A549 (cell line): ENCODE data around the gene DMRTA2. TPM values are rescaled to one million over a fixed set of nuclear protein-coding genes. Genes with fewer than 3 reads are reported as not detected.

Experiments
- ATAC-seq, 2 experiments: fragments of 200-7000 bp in 1 of 2; fragments of >200 bp in 1 of 2; cut with Nextera tagmentation in 1 of 2; cut with Tn5 transposase in 1 of 2; 3 replicates each; pipeline versions ENCODE4 v1.8.0 to v1.9.1; 2018 to 2020; ENCODE audit warnings: mild to moderate bottlenecking in 1 of 2, moderate library complexity in 1 of 2
- CTCF ChIA-PET: fragments of 300-600 bp; sonication (Branson Sonifier 250); formaldehyde crosslinking; extraction: SDS; loops from one replicate; lab custom pipeline; 2021; ENCODE audit warnings: antibody characterized with exemption, inconsistent platforms; lab: Yijun Ruan, JAX
- POLR2A ChIA-PET: fragments of 350-600 bp; formaldehyde crosslinking; extraction: SDS; loops from one replicate; lab custom pipeline; 2021; ENCODE audit warnings: antibody characterized with exemption, inconsistent platforms; lab: Yijun Ruan, JAX
- DNase-seq, 2 experiments: peaks; one replicate each; pipeline versions ENCODE4 v3.0.0 to v3.0.0-alpha.2; 2011 to 2016; ENCODE audit warnings: low read depth in 1 of 2, low spot score in 1 of 2
- FAIRE-seq: peaks from 2 replicates; lab custom pipeline; 2011; peaks lifted over from hg19 to GRCh38; lab: Jason Lieb, UNC
- H3K27ac ChIP-seq, 2 experiments: fragments of >200 bp; sonication (Bioruptor Twin); formaldehyde crosslinking; 3 replicates each; pipeline ENCODE4 v1.5.1; 2016 to 2017
- H3K4me1 ChIP-seq: fragments of >200 bp; sonication (Bioruptor Twin); formaldehyde crosslinking; 3 replicates; pipeline ENCODE4 v1.6.1; 2016
- H3K4me2 ChIP-seq: fragments of >200 bp; sonication (Bioruptor Twin); formaldehyde crosslinking; 3 replicates; pipeline ENCODE4 v1.6.1; 2016
- H3K4me3 ChIP-seq: fragments of >200 bp; sonication (Bioruptor Twin); formaldehyde crosslinking; 3 replicates; pipeline ENCODE4 v1.5.1; 2016
- H3K9me3 ChIP-seq: fragments of >200 bp; sonication (Bioruptor Twin); formaldehyde crosslinking; 3 replicates; pipeline ENCODE4 v1.6.1; 2016
- BHLHE40 ChIP-seq: IDR thresholded peaks from 2 replicates; pipeline ENCODE4 v1.6.1; 2012; ENCODE audit warnings: low read depth, low read length, inconsistent platforms
- CBX2 ChIP-seq: fragments of 200-600 bp; sonication (generic); IDR thresholded peaks from 2 replicates; pipeline ENCODE4 v1.6.1; 2016; ENCODE audit warnings: low read depth, mild to moderate bottlenecking, borderline replicate concordance
- CHD2 ChIP-seq: fragments of 150-350 bp; IDR thresholded peaks from 2 replicates; pipeline ENCODE4 v1.6.1; 2014; ENCODE audit warnings: low read length; ENCODE audit not compliant: partially characterized antibody
- EP300 ChIP-seq, 2 experiments: fragments of >200 bp; sonication (Bioruptor Twin); formaldehyde crosslinking; IDR thresholded peaks; 2 replicates in 1 of 2; 3 replicates in 1 of 2; pipeline ENCODE4 v1.6.1; 2016 to 2017
- FOSB ChIP-seq: fragments of 250-450 bp; sonication (Bioruptor Pico); IDR thresholded peaks from 2 replicates; pipeline ENCODE4 v1.5.0; 2020; ENCODE audit warnings: mild to moderate bottlenecking, moderate library complexity
- FOSL2 ChIP-seq, 2 experiments: fragments of 450-650 bp in 1 of 2; fragments of >200 bp in 1 of 2; sonication (Bioruptor Twin) in 1 of 2; formaldehyde crosslinking; IDR thresholded peaks; 2 replicates each; pipeline versions ENCODE4 v1.5.0 to v1.6.1; 2016 to 2020; ENCODE audit warnings: mild to moderate bottlenecking in 1 of 2, moderate library complexity in 1 of 2
- FOXS1 ChIP-seq: fragments of 250-450 bp; sonication (Bioruptor Pico); IDR thresholded peaks from 2 replicates; pipeline ENCODE4 v1.5.0; 2020; ENCODE audit warnings: mild to moderate bottlenecking, moderate library complexity
- GATA3 ChIP-seq: IDR thresholded peaks from 2 replicates; pipeline ENCODE4 v1.6.1; 2012; ENCODE audit warnings: borderline replicate concordance
- HEYL ChIP-seq: fragments of 250-450 bp; sonication (Bioruptor Pico); IDR thresholded peaks from 2 replicates; pipeline ENCODE4 v1.8.0; 2021; ENCODE audit warnings: mild to moderate bottlenecking, moderate library complexity
- HOXA7 ChIP-seq: fragments of 250-450 bp; sonication (Bioruptor Pico); IDR thresholded peaks from 2 replicates; pipeline ENCODE4 v1.5.0; 2020; ENCODE audit warnings: mild to moderate bottlenecking, moderate library complexity
- HOXB13 ChIP-seq: fragments of 250-450 bp; sonication (Bioruptor Pico); IDR thresholded peaks from 2 replicates; pipeline ENCODE4 v1.5.0; 2020; ENCODE audit warnings: low read depth, mild to moderate bottlenecking, moderate library complexity
- JUN ChIP-seq, 2 experiments: fragments of >200 bp; sonication (Bioruptor Twin); formaldehyde crosslinking; IDR thresholded peaks; 2 replicates in 1 of 2; 3 replicates in 1 of 2; pipeline ENCODE4 v1.6.1; 2016 to 2017
- KDM1A ChIP-seq: fragments of 200-600 bp; sonication (generic); IDR thresholded peaks from 2 replicates; pipeline ENCODE4 v1.6.1; 2016; ENCODE audit warnings: low read depth, mild to moderate bottlenecking
- KDM5A ChIP-seq: fragments of 200-600 bp; sonication (generic); IDR thresholded peaks from 2 replicates; pipeline ENCODE4 v1.6.1; 2016; ENCODE audit warnings: antibody characterized with exemption, mild to moderate bottlenecking
- MAX ChIP-seq: IDR thresholded peaks from 2 replicates; pipeline ENCODE4 v1.6.1; 2012
- MAZ ChIP-seq: fragments of 150-350 bp; IDR thresholded peaks from 2 replicates; pipeline ENCODE4 v1.6.1; 2014; ENCODE audit warnings: antibody characterized with exemption, low read depth, low read length, borderline replicate concordance
- NFE2L2 ChIP-seq: fragments of 150-350 bp; conservative IDR thresholded peaks from 2 replicates; pipeline ENCODE4 v1.6.1; 2014; ENCODE audit warnings: low read length
- RFX5 ChIP-seq: fragments of 450-650 bp; IDR thresholded peaks from 2 replicates; pipeline ENCODE4 v1.7.1; 2014; ENCODE audit warnings: antibody characterized with exemption, mild to moderate bottlenecking, moderate library complexity
- RNF2 ChIP-seq: fragments of 200-600 bp; sonication (generic); IDR thresholded peaks from 2 replicates; pipeline ENCODE4 v1.6.1; 2016; ENCODE audit warnings: low read depth, mild to moderate bottlenecking, antibody characterized with exemption, moderate library complexity, borderline replicate concordance
- SREBF2 ChIP-seq: fragments of 450-650 bp; IDR thresholded peaks from 2 replicates; pipeline ENCODE4 v1.6.1; 2014; ENCODE audit warnings: mild to moderate bottlenecking, moderate library complexity
- TP53 ChIP-seq: fragments of 250-450 bp; sonication (Bioruptor Pico); IDR thresholded peaks from 2 replicates; pipeline ENCODE4 v1.5.0; 2021; ENCODE audit warnings: mild to moderate bottlenecking, moderate library complexity
- ZNF302 ChIP-seq: fragments of 250-450 bp; sonication (Bioruptor Pico); IDR thresholded peaks from 2 replicates; pipeline ENCODE4 v1.9.0; 2021; ENCODE audit warnings: inconsistent platforms, mild to moderate bottlenecking, moderate library complexity
- WGBS: methylation state at CpG from one replicate; pipeline ENCODE4 v1.1.6; 2017; ENCODE audit errors: missing lambda C conversion rate; 5-methylcytosine and 5-hydroxymethylcytosine counted together
- polyA plus RNA-seq, 4 experiments: library from polyadenylated mRNA; depleted of rRNA in 3 of 4; stranded (reverse); fragments of >200 nt; fragmentation: RNase III in 1 of 4; extraction: RNeasy Plus Mini Kit Qiagen cat#74134 plus additional on column Dnase treatment in 1 of 4; gene quantifications; 2 replicates in 3 of 4; 3 replicates in 1 of 4; pipeline ENCODE4 v1.2.3, GENCODE V29; 2011 to 2017
- TF ChIP-seq, protein P1 (sequence below): fragments of >200 bp; sonication (Bioruptor Twin); formaldehyde crosslinking; IDR thresholded peaks from 2 replicates; pipeline ENCODE4 v1.6.1; 2016
- TF ChIP-seq, protein P2 (sequence below): IDR thresholded peaks from 2 replicates; pipeline ENCODE4 v1.6.1; 2012; ENCODE audit warnings: low read depth, borderline replicate concordance
- TF ChIP-seq, protein P3 (sequence below): fragments of 250-450 bp; sonication (Bioruptor Pico); IDR thresholded peaks from 2 replicates; pipeline ENCODE4 v1.5.0; 2020; ENCODE audit warnings: low read depth, mild to moderate bottlenecking, moderate library complexity

DMRTA2 gene
- polyA plus RNA-seq, 2 of the 4 experiments (the other 2 are of a cell fraction), result 0.03 to 0.13 TPM

GRCh38 chr1:50417507-50417906 is 5.7 kb downstream of the DMRTA2 start:
- no peak overlapping the region for H3K4me3 ChIP-seq
- no peak for TF ChIP-seq TP53 (CRISPR knock-in tag)
- TF ChIP-seq KDM5A, result no peak
- no peak for TF ChIP-seq GATA3
- no peak for TF ChIP-seq BHLHE40
- no peak for TF ChIP-seq MAX
- no peak overlapping the region for H3K27ac ChIP-seq
- no peak for ATAC-seq
- no peaks in the 10 kb centered on the region for H3K9me3 ChIP-seq
- no peak for DNase-seq
- no peak overlapping the region for H3K4me2 ChIP-seq
- no peaks in the 10 kb centered on the region for H3K4me1 ChIP-seq
- ChIA-PET CTCF (no interaction called here), POLR2A (no interaction called here)
- no peak for FAIRE-seq
- WGBS, result 80% methylated on average over 20 of the region's 23 CpGs

GRCh38 chr1:50416553-50417453 is 6.4 kb downstream of the DMRTA2 start:
- TF ChIP-seq NFE2L2, result no peak
- TF ChIP-seq JUN (IDR thresholded peaks at IDR 0.05), result no peak
- no peak for TF ChIP-seq HEYL (CRISPR knock-in tag)
- no peak for TF ChIP-seq CHD2
- TF ChIP-seq TP53 (CRISPR knock-in tag), result no peak
- no peak for TF ChIP-seq SREBF2
- no peak for DNase-seq
- Histone ChIP-seq H3K27ac (no peak overlapping the region), H3K4me1 (no peaks in the 10 kb centered on the region), H3K4me2 (peak overlapping the region; percentile 71), H3K9me3 (no peaks in the 10 kb centered on the region), H3K4me3 (peak overlapping the region; percentile 27; the same call in 2 of the 3 replicates)
- ChIA-PET POLR2A (no interaction called here), CTCF (no interaction called here)
- peak in 1 of 2 experiments; percentile 27; a peak in 1 of 6 replicates for ATAC-seq
- no peak for FAIRE-seq
- 44% methylated on average over 32 of the region's 46 CpGs for WGBS

DNA sequence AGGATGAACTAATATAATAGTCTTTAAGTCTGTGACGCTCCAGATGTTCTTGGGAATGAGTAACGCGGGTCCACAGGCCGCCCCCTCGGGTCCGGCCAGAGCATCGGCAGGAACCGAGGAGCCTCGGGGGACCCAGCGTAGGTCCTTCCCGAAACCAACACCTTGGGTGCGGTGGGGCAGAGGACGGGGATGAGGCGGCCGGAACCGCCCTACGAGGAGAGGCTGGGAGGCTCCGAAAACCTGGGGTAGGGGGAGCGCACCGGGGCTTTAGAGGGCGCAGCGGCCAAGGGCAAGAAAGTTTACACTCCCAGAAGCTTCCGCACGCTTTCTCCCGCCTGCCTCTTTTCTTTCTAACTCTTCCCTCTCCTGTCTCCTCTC is 7.1 kb downstream of the DMRTA2 start:
- peak overlapping the region; percentile 71 for H3K4me2 ChIP-seq
- TF ChIP-seq, protein P1, sequence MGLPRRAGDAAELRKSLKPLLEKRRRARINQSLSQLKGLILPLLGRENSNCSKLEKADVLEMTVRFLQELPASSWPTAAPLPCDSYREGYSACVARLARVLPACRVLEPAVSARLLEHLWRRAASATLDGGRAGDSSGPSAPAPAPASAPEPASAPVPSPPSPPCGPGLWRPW, result no peak
- no peak for TF ChIP-seq RFX5
- TF ChIP-seq, all 56 proteins: peak for 0
- ChIA-PET POLR2A (no interaction called here), CTCF (interaction anchor here (1.5 kb wide), 1 partner anchor 8 kb away, joined by 4 read pairs; no protein-coding TSS in a partner anchor)
- Histone ChIP-seq H3K4me3 (peak overlapping the region; percentile 27; the same call in 2 of the 3 replicates), H3K4me1 (no peaks in the 10 kb centered on the region), H3K27ac (no peak overlapping the region), H3K9me3 (no peaks in the 10 kb centered on the region)
- ATAC-seq (peak in 1 of 2 experiments; percentile 30; a peak in 2 of 6 replicates), FAIRE-seq (no peak), DNase-seq (no peak)
- WGBS, result 40% methylated on average over 25 of the region's 25 CpGs

- no peak for FAIRE-seq
- Histone ChIP-seq H3K4me1 (no peaks in the 10 kb centered on the region), H3K4me3 (no peak overlapping the region), H3K9me3 (no peaks in the 10 kb centered on the region), H3K4me2 (0 out of 3 replicates have a peak overlapping the region, but pooled peaks have one; percentile 71), H3K27ac (no peak overlapping the region)
- ChIA-PET POLR2A (no interaction called here), CTCF (interaction anchor here (0.7 to 1.5 kb wide), 2 partner anchors 9 to 28 kb away, joined by 3 to 4 read pairs; no protein-coding TSS in a partner anchor)
- no peak for DNase-seq
- WGBS, result 75% methylated on average over 23 of the region's 56 CpGs
- no peak for ATAC-seq
- no peak for TF ChIP-seq FOSL2 (IDR thresholded peaks at IDR 0.05)
- TF ChIP-seq FOSL2 (CRISPR knock-in tag; IDR thresholded peaks at IDR 0.05), result no peak
- TF ChIP-seq MAX, result no peak
- TF ChIP-seq, protein P2, sequence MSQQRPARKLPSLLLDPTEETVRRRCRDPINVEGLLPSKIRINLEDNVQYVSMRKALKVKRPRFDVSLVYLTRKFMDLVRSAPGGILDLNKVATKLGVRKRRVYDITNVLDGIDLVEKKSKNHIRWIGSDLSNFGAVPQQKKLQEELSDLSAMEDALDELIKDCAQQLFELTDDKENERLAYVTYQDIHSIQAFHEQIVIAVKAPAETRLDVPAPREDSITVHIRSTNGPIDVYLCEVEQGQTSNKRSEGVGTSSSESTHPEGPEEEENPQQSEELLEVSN, result no peak
- TF ChIP-seq EP300 (IDR thresholded peaks at IDR 0.05), result no peak
- TF ChIP-seq RNF2, result no peak
- TF ChIP-seq CBX2, result no peak
- TF ChIP-seq FOXS1, result no peak
- no peak for TF ChIP-seq JUN (IDR thresholded peaks at IDR 0.05)
- TF ChIP-seq, protein P1, result no peak
- TF ChIP-seq HOXA7 (CRISPR knock-in tag), result no peak
- TF ChIP-seq ZNF302 (CRISPR knock-in tag), result no peak
- no peak for TF ChIP-seq MAZ
- no peak for TF ChIP-seq FOSB (CRISPR knock-in tag)
- TF ChIP-seq KDM1A, result no peak
- no peak for TF ChIP-seq KDM5A
- no peak for TF ChIP-seq HOXB13
- no peak for TF ChIP-seq NFE2L2
- TF ChIP-seq, protein P3, sequence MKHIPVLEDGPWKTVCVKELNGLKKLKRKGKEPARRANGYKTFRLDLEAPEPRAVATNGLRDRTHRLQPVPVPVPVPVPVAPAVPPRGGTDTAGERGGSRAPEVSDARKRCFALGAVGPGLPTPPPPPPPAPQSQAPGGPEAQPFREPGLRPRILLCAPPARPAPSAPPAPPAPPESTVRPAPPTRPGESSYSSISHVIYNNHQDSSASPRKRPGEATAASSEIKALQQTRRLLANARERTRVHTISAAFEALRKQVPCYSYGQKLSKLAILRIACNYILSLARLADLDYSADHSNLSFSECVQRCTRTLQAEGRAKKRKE (CRISPR knock-in tag), result no peak
Measured at GRCh38 chr1:50415235-50416149, 7.8 kb downstream of the DMRTA2 start.
